ENCODE measurements around the gene TAF11L9. TPM values are rescaled to one million over a fixed set of nuclear protein-coding genes. Genes with fewer than 3 reads are reported as not detected.
"Not testable (repeated sequence)": the region's sequence is repeated elsewhere in the genome, so short reads cannot be mapped to it uniquely, and the experiment has no call there.

Gene TAF11L9
- total RNA-seq (2021; fragmentation: NEBNext Ultra II Directional; extraction: Animal tissue kit (Norgen Biotek cat#: 25700)) (not detected in 2 replicates), polyA plus RNA-seq (2011; rRNA removed) (not detected in 2 replicates), polyA minus RNA-seq (2011; rRNA and poly(A)+ RNA removed) (not detected in 2 replicates)
- polyA plus RNA-seq (2011; cell fraction: cytosol; rRNA removed): not detected
- polyA plus RNA-seq (2011; cell fraction: nucleus; rRNA removed): not detected
- polyA plus RNA-seq (2012, experiment 1 of 2): not detected in 4 replicates
- polyA plus RNA-seq (2012, experiment 2 of 2): not detected
- not detected for polyA plus RNA-seq (2013, experiment 1 of 2)
- not detected for polyA plus RNA-seq (2013, experiment 2 of 2)
- not detected for polyA minus RNA-seq (2011; cell fraction: cytosol; rRNA and poly(A)+ RNA removed)
- not detected for polyA minus RNA-seq (2011; cell fraction: nucleus; rRNA and poly(A)+ RNA removed)
- long read RNA-seq, experiment 1: 0 reads
- long read RNA-seq, experiment 2: 0 reads

GRCh38 chr5:17594255-17594654 lies at the start of gene TAF11L9:
Gene TAF11L9 (minus strand): TSS chr5:17594394.
- H4K20me1 ChIP-seq (replicated peaks in 1 of 2; ENCODE audit: control insufficient read depth in 1 of 2, insufficient read depth in 2 of 2, low read length in 2 of 2); H4K5ac ChIP-seq (ENCODE audit: insufficient read length, low read depth, low read length); H2BK15ac ChIP-seq (ENCODE audit: low read length); H2BK120ac ChIP-seq (replicated peaks; ENCODE audit: low read depth, low read length); H3K27ac ChIP-seq (ENCODE audit: low read depth, low read length); H3K4me2 ChIP-seq (ENCODE audit: insufficient read depth in 1 of 2, low read depth in 2 of 2, low read length in 2 of 2); H3K4me3 ChIP-seq (ENCODE audit: extremely low read depth in 1 of 4, insufficient read depth in 2 of 4, low read depth in 3 of 4, low read length in 4 of 4); H3K14ac ChIP-seq (ENCODE audit: insufficient read length); H3K79me2 ChIP-seq (ENCODE audit: control insufficient read depth in 1 of 2, insufficient read depth in 2 of 2, low read length in 2 of 2); H3K56ac ChIP-seq (replicated peaks; ENCODE audit: insufficient read length, low read depth, low read length); CTCF ChIA-PET (ENCODE audit: partially characterized antibody); H3K9ac ChIP-seq (replicated peaks in 1 of 4; ENCODE audit: extremely low read depth in 1 of 4, low read depth in 3 of 4, low read length in 3 of 4); H3K9me3 ChIP-seq (ENCODE audit: insufficient read depth in 2 of 2, low read depth in 1 of 2, low read length in 1 of 2); H2AFZ ChIP-seq (ENCODE audit: low read length); H2BK20ac ChIP-seq (ENCODE audit: low read length); H4K8ac ChIP-seq (ENCODE audit: extremely low read depth, insufficient read depth, low read length); POLR2A ChIA-PET (ENCODE audit: partially characterized antibody); FAIRE-seq; H3K23me2 ChIP-seq (ENCODE audit: low read depth, low read length); H3K18ac ChIP-seq (ENCODE audit: extremely low read depth, low read length); H4K91ac ChIP-seq (replicated peaks; ENCODE audit: insufficient read length, low read length); H3K27me3 ChIP-seq (replicated peaks in 1 of 4; ENCODE audit: control insufficient read depth in 3 of 4, extremely low read depth in 1 of 4, insufficient read depth in 3 of 4, low read length in 3 of 4); H3K79me1 ChIP-seq (ENCODE audit: low read depth, low read length); H2BK12ac ChIP-seq (ENCODE audit: low read depth, low read length); H2AK5ac ChIP-seq (ENCODE audit: low read depth, low read length); H3K36me3 ChIP-seq (ENCODE audit: control insufficient read depth in 2 of 4, insufficient read depth in 4 of 4, low read length in 3 of 4); H3K4ac ChIP-seq (replicated peaks; ENCODE audit: insufficient read length, low read depth, low read length); H3K23ac ChIP-seq (ENCODE audit: insufficient read length); H2BK5ac ChIP-seq (ENCODE audit: low read depth, low read length); DNase-seq (ENCODE audit: low read depth in 1 of 2, low spot score in 2 of 2); H3K4me1 ChIP-seq (replicated peaks in 1 of 4; ENCODE audit: control insufficient read depth in 3 of 4, insufficient read depth in 4 of 4, low read length in 3 of 4): not testable (repeated sequence)
- 88% methylated on average over 4 of the region's 15 CpGs; no CpG with 5 or more reads in 1 of the 2 experiments for WGBS, 2 experiments (ENCODE audit: extremely low coverage in 1 of 2, insufficient coverage in 1 of 2, insufficient read length in 1 of 2, insufficient replicate concordance in 2 of 2, low coverage in 1 of 2, low lambda C conversion rate in 2 of 2, missing lambda C conversion rate in 1 of 2)

Measured in H1 (cell line).